ENCODE measurements around the gene KIAA1614. TPM values are rescaled to one million over a fixed set of nuclear protein-coding genes. Genes with fewer than 3 reads are reported as not detected.
A peak's percentile ranks its signal among the peaks of the same experiment; 100 is the strongest.

KIAA1614 gene, protein sequence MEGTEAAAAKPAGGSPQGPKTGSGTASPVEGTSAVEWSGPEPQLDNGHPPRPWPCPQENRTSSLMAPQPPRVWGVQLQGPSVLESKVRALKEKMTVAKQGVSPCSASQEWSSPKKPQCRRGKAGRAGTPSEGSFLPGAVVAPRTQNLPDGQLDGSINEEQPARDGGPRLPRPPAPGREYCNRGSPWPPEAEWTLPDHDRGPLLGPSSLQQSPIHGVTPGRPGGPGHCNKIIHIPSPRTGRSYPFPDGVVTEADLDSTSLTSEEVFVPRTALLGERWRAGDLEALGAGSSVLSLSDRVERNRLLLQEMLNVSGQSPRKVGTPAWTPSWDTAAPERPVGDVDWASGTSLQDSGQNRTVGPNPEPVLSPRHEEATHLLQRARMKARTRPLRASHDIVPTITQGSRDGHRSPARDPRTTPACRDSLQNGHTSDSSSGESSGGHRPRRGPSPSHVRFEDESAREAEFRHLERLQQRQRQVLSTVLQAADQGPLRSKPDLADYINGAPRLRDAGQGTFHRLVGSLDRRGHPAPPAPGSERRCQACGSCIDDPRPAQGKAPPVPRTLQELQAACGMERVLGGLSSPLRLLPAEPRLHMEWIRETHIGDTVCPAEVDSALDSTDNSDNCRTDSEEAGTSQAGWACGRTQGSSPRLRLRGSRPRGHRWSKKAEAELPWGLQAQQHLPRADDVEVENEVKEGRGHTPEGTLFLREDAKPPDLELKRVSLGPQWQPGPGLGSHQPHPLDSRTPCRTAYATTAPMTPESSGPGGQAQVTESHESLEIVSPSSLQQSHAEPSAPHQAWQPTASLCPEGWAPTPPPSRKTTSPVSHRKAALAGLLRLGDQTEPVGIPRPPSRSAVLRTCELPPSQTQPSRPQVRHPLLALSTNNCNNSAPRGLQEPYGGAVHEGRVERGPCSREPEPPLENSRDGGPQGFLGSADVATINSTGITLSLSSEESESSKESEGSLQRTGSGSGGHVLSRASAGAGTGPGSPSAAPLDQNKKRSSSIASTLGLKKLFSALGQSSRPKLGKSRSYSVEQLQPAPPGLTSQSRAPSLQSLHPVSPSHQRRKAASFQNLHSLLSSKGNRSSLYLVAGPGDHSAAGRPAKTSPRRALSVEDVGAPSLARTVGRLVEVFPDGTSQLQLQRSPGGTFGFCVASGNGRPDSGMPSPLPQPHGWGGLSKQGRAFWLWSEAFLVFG
- total RNA-seq (2014; rRNA removed; shearing (Covaris generic)): 0.07 and 0.31 TPM in 2 replicates

DNA sequence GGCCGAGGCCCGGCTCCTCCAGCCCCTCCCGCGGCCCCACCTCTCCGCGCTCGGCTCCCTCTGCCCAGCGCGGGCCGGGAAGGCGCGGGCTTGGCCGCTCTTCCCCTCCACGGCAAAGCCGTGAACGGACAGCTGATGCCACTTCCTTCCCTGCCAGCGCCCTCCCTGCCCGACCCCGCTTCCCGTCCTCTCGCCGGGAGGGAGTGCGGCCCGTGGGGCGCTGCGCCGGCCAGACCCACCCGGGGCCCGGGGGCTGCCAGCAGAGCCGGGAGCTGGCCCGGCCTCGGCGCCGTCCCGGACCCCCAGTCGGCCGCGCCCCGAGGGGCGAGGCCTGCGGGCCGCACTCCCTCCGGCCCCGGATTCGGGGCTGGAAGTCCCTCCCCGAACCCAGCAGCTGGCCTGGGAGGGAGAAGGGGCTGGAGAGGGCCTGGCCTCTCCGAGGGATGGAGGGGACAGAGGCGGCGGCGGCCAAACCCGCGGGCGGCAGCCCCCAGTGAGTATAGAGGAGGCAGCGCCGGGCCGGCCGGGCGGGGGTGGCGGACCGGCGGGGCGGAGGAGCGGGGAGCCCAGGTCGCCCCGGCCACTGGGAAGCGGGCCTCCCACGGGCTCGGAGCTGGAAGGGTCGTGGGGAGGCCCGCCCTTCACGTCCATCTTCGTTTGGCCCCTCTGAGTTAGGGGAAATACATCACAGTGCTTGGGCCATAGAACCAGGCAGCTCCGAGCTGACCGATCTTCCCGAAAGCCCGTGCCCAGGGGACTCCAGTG is at the start of gene KIAA1614:
KIAA1614 (plus strand) TSS at position 97 of the 765 bp plus-strand sequence; CDS start at position 444, 347 bp downstream.
- DNase-seq (ENCODE audit: low spot score): peak; percentile 64
- in situ Hi-C loops (cut with HindIII; ENCODE audit: low sequenced_read_pairs): no loop called here

DNA sequence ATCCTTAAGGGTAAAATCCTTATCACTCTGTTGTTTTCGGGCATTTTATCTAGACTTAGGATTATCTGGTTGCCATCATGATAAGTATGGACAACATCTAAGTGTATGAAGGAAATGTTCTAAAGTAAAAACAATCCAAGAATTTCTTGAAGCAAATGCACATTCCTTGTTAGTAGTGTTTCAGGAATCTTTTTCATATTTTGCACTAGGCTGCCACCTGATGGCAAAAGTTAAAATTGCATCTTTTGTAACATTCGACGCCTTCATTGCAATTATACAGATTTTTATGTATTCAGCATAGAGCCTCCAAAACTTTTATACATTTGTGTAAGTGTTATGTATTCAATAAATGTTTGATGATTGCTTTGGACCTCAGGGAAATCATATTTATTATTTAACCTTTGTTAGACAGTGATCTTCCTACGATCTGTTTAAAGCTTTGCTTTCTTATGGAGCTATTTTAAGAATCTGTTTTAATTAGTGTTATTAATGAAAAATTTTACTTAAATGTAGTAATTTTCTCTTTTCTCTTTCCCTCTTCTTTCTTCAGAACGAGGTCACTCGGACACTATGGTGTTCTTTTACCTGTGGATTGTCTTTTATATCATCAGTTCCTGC is 49.4 kb upstream of the KIAA1614 start:
- DNase-seq (ENCODE audit: low spot score): peak; percentile 74
- in situ Hi-C loops (cut with HindIII; ENCODE audit: low sequenced_read_pairs): no loop called here

DNA sequence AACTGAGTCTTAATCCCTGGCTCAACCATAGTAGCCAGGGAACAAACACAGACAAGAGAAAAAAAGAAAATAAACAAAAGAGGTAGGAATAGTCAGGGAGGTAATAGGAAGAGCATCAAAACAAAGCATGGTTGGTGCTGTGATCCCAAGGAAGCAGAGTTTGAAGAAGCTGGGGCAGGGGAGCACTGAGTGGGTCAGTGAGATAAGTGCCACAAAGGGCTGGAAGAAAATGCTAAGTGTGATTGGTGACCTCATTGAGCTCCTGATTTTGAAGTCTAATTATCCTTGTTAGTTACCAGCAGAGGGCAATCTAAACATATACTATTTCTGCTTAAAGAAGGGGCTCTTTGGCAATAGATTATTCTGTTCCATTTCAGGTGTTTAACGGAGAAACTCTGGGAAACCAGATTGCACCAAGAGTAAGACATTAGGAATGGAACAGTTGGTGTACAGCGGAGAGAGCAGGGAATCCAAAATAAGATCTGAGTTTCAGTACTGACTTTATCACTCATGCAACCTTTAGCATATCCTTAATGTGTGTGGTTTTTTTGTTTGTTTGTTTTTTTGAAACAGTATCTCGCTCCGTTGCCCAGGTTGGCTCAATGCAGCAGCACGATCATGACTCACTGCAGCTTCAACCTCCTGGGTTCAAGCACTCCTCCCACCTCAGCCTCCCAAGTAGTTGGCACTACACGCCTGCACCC is 30.7 kb upstream of the KIAA1614 start:
- in situ Hi-C loops (cut with HindIII; ENCODE audit: low sequenced_read_pairs): no loop called here
- peak; percentile 85 for DNase-seq (ENCODE audit: low spot score)

DNA sequence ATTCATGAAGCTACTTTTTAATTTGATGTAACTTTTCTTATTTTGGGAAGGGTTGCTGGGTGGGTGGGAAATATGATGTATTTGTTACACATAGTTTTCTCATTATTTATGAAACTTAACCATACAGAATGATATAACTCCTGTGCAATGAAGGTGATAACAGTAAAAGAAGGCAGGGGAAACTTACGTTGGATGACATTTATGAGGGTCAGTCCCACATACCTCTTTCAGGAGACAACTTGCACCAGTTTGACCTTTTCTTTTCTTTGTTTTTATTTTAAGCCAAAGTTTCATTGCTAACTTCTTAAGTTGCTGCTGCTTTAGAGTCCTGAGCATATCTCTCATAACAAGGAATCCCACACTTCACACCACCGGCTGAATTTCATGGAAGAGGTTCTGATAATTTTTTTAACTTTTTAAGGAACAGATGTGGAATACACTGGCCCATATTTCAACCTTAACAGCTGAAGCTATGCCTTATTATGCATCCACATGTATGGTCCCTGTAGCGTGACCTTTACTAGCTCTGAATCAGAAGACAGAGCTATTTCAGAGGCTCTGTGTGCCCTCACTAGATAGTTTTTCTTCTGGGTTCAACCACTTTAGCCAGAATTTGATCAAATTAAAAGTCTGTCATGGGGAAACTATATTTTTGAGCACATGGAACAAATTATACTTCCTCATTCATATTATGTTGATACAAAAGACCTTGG is 28.0 kb upstream of the KIAA1614 start:
- in situ Hi-C loops (cut with HindIII; ENCODE audit: low sequenced_read_pairs): no loop called here
- DNase-seq (ENCODE audit: low spot score): no peak

DNA sequence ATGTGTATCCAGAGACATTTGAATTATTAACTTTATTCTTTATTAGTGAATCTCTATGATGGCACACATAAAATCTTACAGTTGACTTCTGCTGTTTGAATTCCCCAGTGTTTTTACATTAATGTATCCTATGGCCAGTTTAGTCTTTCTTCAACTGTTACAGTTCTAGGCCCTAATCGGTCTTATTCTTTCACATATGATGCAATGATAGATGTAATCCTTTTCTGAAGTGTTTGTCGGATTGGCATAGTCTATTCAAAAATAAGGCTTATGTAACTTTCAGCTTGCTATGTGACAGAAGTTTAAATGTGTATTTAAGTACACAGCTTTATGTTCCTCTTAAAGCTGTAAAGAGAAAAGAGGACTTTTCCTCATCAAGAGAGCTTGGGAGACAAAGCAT is 26.4 kb upstream of the KIAA1614 start:
- no peak for DNase-seq (ENCODE audit: low spot score)
- in situ Hi-C loops (cut with HindIII; ENCODE audit: low sequenced_read_pairs): no loop called here

DNA sequence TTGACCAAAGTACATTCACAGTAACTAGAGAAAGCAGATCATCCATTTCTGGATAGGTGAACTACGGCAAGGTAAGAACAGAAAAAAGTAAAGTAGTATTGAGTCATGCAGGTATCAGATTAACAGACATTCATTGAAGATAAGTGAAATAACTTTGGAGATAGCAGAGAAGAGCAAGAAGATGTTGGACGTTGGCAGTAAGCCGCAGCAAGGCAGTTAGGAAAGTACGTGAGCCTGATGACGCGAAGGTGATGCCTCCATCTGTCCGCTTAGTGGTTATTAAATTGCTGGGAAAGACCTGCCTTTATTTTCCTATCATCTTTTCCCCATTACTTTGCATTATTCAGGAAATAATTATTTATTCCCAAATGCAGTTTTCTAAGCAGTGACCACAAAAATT is 24.9 kb upstream of the KIAA1614 start:
- in situ Hi-C loops (cut with HindIII; ENCODE audit: low sequenced_read_pairs): no loop called here

DNA sequence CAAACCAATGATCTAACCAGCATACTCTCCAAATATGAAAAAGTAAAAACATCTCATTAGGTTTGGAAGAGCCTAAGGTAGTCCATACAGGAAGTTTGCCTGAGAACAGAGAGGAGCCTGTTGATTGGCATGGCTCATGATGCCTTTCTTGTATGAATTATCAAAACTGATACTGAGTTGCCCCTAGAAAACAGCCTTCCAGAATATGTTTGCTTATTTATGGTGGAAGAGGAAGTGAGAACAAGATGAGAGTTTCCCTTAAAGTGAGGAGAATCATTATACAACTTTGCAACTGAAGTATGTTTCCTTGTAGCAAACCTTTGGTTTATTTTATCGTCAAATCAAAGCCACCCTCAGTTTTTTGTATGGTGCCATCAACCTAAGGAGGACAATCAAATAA is 23.8 kb upstream of the KIAA1614 start:
- no peak for DNase-seq (ENCODE audit: low spot score)
- in situ Hi-C loops (cut with HindIII; ENCODE audit: low sequenced_read_pairs): no loop called here

More for the DNA sequence above, 24.9 kb upstream of the KIAA1614 start:
- DNase-seq (ENCODE audit: low spot score): no peak

DNA sequence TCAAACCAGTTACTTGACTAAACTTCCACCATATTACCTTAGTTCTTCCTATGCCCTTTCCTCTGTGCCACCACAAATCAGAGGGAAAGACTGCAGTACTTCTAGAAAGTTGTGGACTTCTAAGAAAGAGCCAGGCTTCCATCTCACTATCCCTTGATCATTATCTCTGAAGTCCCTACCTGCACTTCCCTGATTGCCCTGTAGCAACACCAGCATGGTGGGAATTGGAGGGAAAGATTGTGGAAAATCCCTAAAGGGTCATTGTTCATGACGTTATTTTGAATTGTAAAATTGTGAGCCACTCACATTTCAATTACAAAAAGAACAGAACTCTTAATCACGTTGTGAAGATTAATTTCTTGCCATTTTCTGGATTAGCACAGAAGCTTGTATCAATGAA is 23.4 kb upstream of the KIAA1614 start:
- no peak for DNase-seq (ENCODE audit: low spot score)
- in situ Hi-C loops (cut with HindIII; ENCODE audit: low sequenced_read_pairs): no loop called here

DNA sequence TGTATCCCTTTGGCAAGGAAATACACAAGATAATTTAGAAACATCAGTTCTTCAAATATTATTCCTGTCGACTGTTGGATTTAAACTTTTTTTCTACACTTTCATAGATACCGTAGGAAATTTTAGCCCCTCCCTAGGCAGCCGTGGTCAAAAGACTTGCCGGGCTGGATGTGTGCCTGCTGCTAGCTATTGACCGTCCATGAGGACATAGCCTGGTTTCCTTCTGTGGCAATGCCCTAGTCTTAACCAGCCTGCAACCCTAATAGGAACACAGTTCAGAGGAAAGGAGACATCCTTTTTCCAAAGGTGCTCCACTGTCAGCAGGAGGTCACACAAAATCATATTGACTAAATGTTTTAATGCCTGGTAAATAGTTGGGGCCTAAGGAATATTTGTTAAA is 20.4 kb upstream of the KIAA1614 start:
- in situ Hi-C loops (cut with HindIII; ENCODE audit: low sequenced_read_pairs): no loop called here

DNA sequence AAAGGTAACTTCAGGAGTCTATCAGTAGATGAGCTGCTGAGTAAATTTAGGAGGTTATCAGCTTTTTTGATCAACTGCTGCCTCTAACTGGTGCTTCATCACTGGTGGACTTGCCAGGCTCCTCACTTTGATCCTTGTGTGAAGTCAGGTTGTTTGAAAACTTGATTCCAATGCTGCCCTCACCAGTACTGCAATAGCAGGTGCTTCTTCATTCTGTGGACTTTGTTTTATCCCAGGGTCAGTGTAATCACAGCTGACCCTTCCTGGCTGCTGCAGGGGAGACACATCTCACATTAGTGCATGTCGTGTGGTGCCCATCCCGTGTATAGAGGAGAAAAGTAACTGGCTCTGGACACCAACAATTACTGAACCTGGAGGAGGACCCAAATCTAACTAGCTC is 20.0 kb upstream of the KIAA1614 start:
- in situ Hi-C loops (cut with HindIII; ENCODE audit: low sequenced_read_pairs): no loop called here

More for the DNA sequence above, 20.4 kb upstream of the KIAA1614 start:
- DNase-seq (ENCODE audit: low spot score): no peak

DNA sequence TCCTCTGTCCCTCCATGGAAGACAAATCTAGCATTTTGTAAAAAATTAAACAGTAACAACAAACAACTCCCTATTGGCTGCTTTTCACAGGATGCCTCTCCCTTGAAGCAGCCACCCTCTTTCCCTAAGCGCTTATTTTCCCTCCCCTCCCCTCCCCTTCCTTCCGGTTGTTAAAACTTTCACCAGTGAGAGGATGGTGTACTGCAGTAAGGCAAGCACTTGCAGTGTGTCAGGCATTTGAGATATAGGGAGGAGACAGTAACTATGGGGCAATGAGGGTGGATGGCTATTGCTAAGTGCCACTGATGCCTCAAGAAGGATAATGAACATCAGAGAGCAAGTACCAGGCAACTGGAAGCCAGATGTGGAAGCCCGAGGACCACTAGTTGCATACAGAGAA is 19.1 kb upstream of the KIAA1614 start:
- in situ Hi-C loops (cut with HindIII; ENCODE audit: low sequenced_read_pairs): no loop called here
- no peak for DNase-seq (ENCODE audit: low spot score)

More for the DNA sequence above, 20.0 kb upstream of the KIAA1614 start:
- DNase-seq (ENCODE audit: low spot score): no peak

DNA sequence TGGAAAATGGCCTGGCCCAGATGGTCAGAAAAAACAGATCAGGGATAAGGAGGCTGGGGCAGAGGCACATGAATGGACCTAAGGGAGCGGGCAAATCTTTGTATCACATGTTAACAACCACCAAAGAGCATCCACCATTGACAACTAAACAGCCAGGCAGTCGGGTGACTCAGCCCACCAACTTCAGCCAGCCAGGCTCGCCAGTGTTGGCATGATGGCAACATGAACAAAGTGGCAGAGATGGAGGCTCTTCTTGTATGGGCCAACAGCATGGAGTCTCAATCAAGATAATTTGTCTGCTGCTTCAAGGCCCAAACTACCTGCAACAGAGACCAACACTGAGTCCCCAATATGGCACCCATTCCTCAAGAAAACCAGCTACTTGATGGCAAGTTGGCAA is 16.5 kb upstream of the KIAA1614 start:
- in situ Hi-C loops (cut with HindIII; ENCODE audit: low sequenced_read_pairs): no loop called here

DNA sequence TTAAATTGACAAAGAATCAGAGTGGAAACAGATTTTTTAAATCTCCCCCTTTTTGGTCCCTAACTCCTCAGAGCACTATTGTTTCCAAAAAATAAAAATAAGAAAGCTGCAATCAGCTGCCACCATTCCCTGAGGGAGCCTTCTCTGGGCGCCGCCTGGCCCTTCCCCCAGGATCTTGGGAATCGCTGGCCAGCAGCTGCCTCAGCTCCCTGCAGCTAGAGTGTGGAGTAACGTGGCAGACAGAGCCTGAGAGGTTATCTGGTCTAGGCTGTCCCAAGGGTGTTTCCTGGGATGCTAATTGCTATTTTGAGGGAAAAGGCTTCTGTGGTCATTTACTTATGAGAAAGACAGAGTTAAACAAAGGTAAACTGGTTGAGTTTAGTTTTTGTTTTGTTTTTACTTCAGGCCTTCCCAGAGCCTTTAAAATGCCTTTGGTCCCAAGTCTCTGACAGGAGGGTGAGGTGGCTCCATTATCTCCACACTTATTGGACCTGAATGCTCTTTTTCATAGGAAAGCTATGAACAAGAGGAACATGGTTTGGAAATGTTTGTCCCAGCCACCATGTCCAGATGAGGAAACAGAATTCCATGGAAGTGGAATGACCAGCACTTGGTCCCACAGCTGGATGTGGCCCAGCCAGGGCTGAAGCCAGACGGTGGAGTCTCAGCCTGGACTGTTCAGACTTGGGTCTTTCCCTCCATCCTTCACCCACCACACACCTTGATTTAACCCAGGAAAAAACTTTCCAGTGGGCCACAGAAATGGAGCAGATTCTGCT is 14.1 kb upstream of the KIAA1614 start:
- DNase-seq (ENCODE audit: low spot score): no peak
- in situ Hi-C loops (cut with HindIII; ENCODE audit: low sequenced_read_pairs): no loop called here

More for the DNA sequence above, 16.5 kb upstream of the KIAA1614 start:
- DNase-seq (ENCODE audit: low spot score): no peak

DNA sequence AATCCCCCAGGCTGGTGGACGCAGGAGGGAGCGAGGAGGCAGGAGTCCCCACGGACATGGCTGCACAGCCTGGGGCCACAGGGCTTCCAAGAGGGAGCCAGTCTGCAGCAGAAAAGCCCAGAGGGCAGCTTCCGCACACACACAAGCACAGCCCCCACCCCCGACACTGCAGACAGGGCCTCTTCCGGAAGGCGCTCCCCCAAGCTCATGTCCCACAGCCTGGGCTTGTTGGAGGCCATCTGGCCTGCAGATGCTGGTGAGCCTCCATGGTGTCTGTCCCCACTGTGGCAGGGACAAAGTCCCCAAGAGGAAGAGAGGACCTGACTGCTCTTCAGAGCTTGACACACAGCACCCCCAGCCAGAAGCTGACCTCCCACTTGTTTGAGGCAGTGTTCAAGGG is 13.4 kb upstream of the KIAA1614 start:
- in situ Hi-C loops (cut with HindIII; ENCODE audit: low sequenced_read_pairs): no loop called here
- no peak for DNase-seq (ENCODE audit: low spot score)

DNA sequence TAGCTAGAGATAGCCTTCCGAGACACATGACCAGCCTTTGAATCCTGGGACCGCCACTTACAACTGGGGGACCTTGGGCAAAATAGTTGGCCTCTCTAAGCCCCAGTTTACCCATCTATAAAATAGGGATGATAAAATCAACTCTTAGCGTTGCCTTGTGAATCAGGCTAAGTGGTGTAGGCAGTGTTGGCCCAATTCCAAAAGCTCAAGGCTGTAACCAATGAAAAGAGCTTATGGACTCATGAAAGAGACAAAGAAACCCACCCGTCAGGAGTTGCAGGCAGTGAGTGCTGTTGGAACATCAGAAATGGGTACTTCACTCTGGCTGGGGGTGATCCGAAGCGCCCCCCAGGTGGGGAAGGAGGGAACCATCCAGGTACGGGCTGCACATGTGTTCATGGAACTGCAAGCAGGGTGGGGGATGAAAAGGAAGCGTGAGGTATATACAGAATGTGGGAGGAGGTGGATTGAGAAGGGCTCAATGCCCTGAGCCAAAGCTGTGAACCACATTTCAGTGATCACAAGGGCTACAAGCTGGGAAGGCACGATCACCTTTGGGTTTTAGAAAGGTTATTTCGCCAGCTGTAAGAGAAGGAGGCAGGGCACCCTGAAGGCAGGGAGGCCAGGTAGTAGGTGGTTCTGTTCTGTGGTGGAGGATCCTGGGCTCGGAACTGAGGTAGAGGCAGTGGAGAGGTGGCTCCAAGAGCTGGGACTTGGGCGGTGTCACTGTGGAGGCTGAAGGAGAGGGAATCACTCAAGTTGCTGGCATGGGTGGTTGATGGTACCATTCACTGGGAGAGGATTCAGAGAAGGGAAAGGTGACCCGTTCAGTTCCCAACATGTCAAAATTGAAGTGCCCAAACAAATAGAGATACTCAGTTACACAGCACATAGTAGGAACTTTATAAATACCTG is 11.4 kb upstream of the KIAA1614 start:
- in situ Hi-C loops (cut with HindIII; ENCODE audit: low sequenced_read_pairs): no loop called here
- no peak for DNase-seq (ENCODE audit: low spot score)

DNA sequence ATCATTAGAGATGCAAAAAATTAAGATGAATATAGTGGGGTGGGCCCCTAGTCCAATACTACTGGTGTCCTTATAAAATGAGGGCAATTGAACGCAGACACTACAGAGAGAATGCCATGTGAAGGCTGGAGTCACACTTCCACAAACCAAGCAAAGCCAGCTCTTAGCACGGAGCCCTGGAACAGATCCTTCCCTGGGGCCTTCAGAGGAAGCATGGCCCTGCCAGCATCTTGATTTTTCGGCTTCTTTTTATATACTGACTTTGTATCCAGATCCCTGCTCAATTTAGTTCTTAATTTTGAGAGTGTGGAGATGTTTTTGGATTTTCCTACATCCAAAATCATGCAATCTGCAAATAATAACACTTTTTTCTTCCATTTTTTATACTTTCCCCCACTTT is 10.2 kb upstream of the KIAA1614 start:
- in situ Hi-C loops (cut with HindIII; ENCODE audit: low sequenced_read_pairs): no loop called here
- DNase-seq (ENCODE audit: low spot score): no peak

Measured in G401 (cell line).